NCI-H2227 (cell line): ENCODE results near the gene MYT1.
A peak's percentile ranks its signal among the peaks of the same experiment; 100 is the strongest.

Source experiments
- DNase-seq: peaks from one replicate; lab custom pipeline; 2025; ENCODE audit not compliant: unreplicated experiment; lab: John Stamatoyannopoulos, UW

Gene MYT1

GRCh38 chr20:64212755-64213154, 48.5 kb downstream of the MYT1 start:
- no peak for DNase-seq

GRCh38 chr20:64214113-64214512, 49.9 kb downstream of the MYT1 start:
- no peak for DNase-seq

GRCh38 chr20:64214952-64215351, 50.7 kb downstream of the MYT1 start:
- no peak for DNase-seq

- DNase-seq = no peak
These were observed 51.8 kb downstream of the MYT1 start for GRCh38 chr20:64216036-64216435.

GRCh38 chr20:64216910-64217309, 52.7 kb downstream of the MYT1 start:
- no peak for DNase-seq

GRCh38 chr20:64217539-64218221, 53.4 kb downstream of the MYT1 start:
- no peak for DNase-seq

GRCh38 chr20:64219202-64219601, 55.0 kb downstream of the MYT1 start:
- no peak for DNase-seq

- DNase-seq = no peak
These were observed 55.5 kb downstream of the MYT1 start for GRCh38 chr20:64219730-64220129.

GRCh38 chr20:64220420-64220819, 56.2 kb downstream of the MYT1 start:
- no peak for DNase-seq

- DNase-seq = no peak
These were observed 56.8 kb downstream of the MYT1 start for GRCh38 chr20:64220891-64221527.

- DNase-seq = no peak
These were observed 58.1 kb downstream of the MYT1 start for GRCh38 chr20:64222291-64222735.

- DNase-seq = peak; percentile 28
These were observed 58.7 kb downstream of the MYT1 start for GRCh38 chr20:64222851-64223525.

GRCh38 chr20:64223526-64224067, 59.3 kb downstream of the MYT1 start:
- peak; percentile 76 for DNase-seq

- no peak for DNase-seq
These were observed 60.3 kb downstream of the MYT1 start for GRCh38 chr20:64224351-64225170.

- no peak for DNase-seq
These were observed 60.9 kb downstream of the MYT1 start for GRCh38 chr20:64225171-64225595.

- no peak for DNase-seq
These were observed 61.8 kb downstream of the MYT1 start for GRCh38 chr20:64225828-64226598.

- no peak for DNase-seq
These were observed 62.7 kb downstream of the MYT1 start for GRCh38 chr20:64226686-64227580.

GRCh38 chr20:64228086-64228653, 63.9 kb downstream of the MYT1 start:
- DNase-seq = no peak
